Stimulated activated memory B cell treated with anti-CD40 and anti-IgM and Interleukin-4, amounts not matched to agents 10 μg/mL and 1 μg/mL and 100 μg/mL, for 72 hours (primary cell): ENCODE data around the gene MTFR1L.
A peak's percentile ranks its signal among the peaks of the same experiment; 100 is the strongest.

Experiments used
- ATAC-seq: fragments of 150-1000 bp; cut with Tn5 transposase; 2 replicates; pipeline ENCODE4 v1.10.0; 2021
- H3K27ac Mint-ChIP-seq: one replicate; pipeline ENCODE4 v1.8.0; 2022; ENCODE audit warnings: mild to moderate bottlenecking, mixed read lengths
- H3K27me3 Mint-ChIP-seq: one replicate; pipeline ENCODE4 v1.8.0; 2022; ENCODE audit warnings: mixed read lengths
- H3K36me3 Mint-ChIP-seq: one replicate; pipeline ENCODE4 v1.8.0; 2022; ENCODE audit warnings: mixed read lengths
- H3K4me1 Mint-ChIP-seq: one replicate; pipeline ENCODE4 v1.8.0; 2022; ENCODE audit warnings: mixed read lengths
- H3K4me3 Mint-ChIP-seq: one replicate; pipeline ENCODE4 v1.8.0; 2022; ENCODE audit warnings: mild to moderate bottlenecking, moderate library complexity, mixed read lengths
- H3K9me3 Mint-ChIP-seq: one replicate; pipeline ENCODE4 v1.8.0; 2022; ENCODE audit warnings: mixed read lengths

The MTFR1L gene

GRCh38 chr1:25848531-25848930 is 28.8 kb downstream of the MTFR1L start:
- Mint-ChIP-seq H3K27me3 (no peaks in the 10 kb centered on the region), H3K4me1 (peaks cover 13% of the 10 kb centered on the region), H3K9me3 (no peaks in the 10 kb centered on the region), H3K4me3 (no peak overlapping the region), H3K36me3 (no peaks in the 10 kb centered on the region), H3K27ac (no peak overlapping the region)
- no peak for ATAC-seq

GRCh38 chr1:25854554-25854953 is 34.8 kb downstream of the MTFR1L start:
- Mint-ChIP-seq H3K36me3 (no peaks in the 10 kb centered on the region), H3K27ac (no peak overlapping the region), H3K9me3 (no peaks in the 10 kb centered on the region), H3K4me1 (peaks cover 12% of the 10 kb centered on the region), H3K4me3 (no peak overlapping the region), H3K27me3 (no peaks in the 10 kb centered on the region)
- no peak for ATAC-seq

- peaks cover 24% of the 10 kb centered on the region for H3K4me1 Mint-ChIP-seq
- no peaks in the 10 kb centered on the region for H3K9me3 Mint-ChIP-seq
- no peaks in the 10 kb centered on the region for H3K36me3 Mint-ChIP-seq
- ATAC-seq, result no peak
- no peak overlapping the region for H3K27ac Mint-ChIP-seq
- H3K4me3 Mint-ChIP-seq, result no peak overlapping the region
- no peaks in the 10 kb centered on the region for H3K27me3 Mint-ChIP-seq
These were observed 37.1 kb downstream of the MTFR1L start for GRCh38 chr1:25856856-25857255.

GRCh38 chr1:25858494-25858893 is 38.7 kb downstream of the MTFR1L start:
- no peaks in the 10 kb centered on the region for H3K9me3 Mint-ChIP-seq
- peaks cover 24% of the 10 kb centered on the region for H3K4me1 Mint-ChIP-seq
- H3K36me3 Mint-ChIP-seq, result peaks cover 9% of the 10 kb centered on the region
- H3K27me3 Mint-ChIP-seq, result no peaks in the 10 kb centered on the region
- peak overlapping the region; percentile 75 for H3K4me3 Mint-ChIP-seq
- peak overlapping the region; percentile 89 for H3K27ac Mint-ChIP-seq
- no peak for ATAC-seq

- Mint-ChIP-seq H3K4me3 (peak within 1 kb of the TSS; percentile 75), H3K4me1 (peaks cover 24% of the 10 kb centered on the region), H3K36me3 (peaks cover 9% of the 10 kb centered on the region), H3K27ac (peak within 1 kb of the TSS; percentile 89), H3K9me3 (no peaks in the 10 kb centered on the region), H3K27me3 (no peaks in the 10 kb centered on the region)
- peak; percentile 94 for ATAC-seq
These were observed 39.4 kb downstream of the MTFR1L start, which contains the start of gene AUNIP for GRCh38 chr1:25858906-25859789. Gene AUNIP (minus strand): TSS chr1:25859457. CDS start chr1:25859357, 100 bp downstream.

- Mint-ChIP-seq H3K27ac (peak overlapping the region; percentile 21), H3K27me3 (no peaks in the 10 kb centered on the region)
These were observed 41.8 kb downstream of the MTFR1L start for GRCh38 chr1:25861316-25862286.

GRCh38 chr1:25862785-25863485 is 43.2 kb downstream of the MTFR1L start:
- H3K36me3 Mint-ChIP-seq, result peaks cover 14% of the 10 kb centered on the region
- no peak for ATAC-seq
- no peaks in the 10 kb centered on the region for H3K9me3 Mint-ChIP-seq
- H3K27me3 Mint-ChIP-seq, result no peaks in the 10 kb centered on the region
- peaks cover 24% of the 10 kb centered on the region for H3K4me1 Mint-ChIP-seq
- H3K27ac Mint-ChIP-seq, result no peak overlapping the region
- no peak overlapping the region for H3K4me3 Mint-ChIP-seq

More at GRCh38 chr1:25861316-25862286, 41.8 kb downstream of the MTFR1L start:
- no peak for ATAC-seq
- H3K4me3 Mint-ChIP-seq, result peak overlapping the region; percentile 11
- H3K9me3 Mint-ChIP-seq, result no peaks in the 10 kb centered on the region
- H3K36me3 Mint-ChIP-seq, result peaks cover 14% of the 10 kb centered on the region
- peaks cover 24% of the 10 kb centered on the region for H3K4me1 Mint-ChIP-seq

GRCh38 chr1:25863486-25864262 is 43.9 kb downstream of the MTFR1L start:
- Mint-ChIP-seq H3K4me1 (peaks cover 21% of the 10 kb centered on the region), H3K27ac (no peak overlapping the region), H3K9me3 (no peaks in the 10 kb centered on the region), H3K36me3 (peaks cover 14% of the 10 kb centered on the region), H3K4me3 (no peak overlapping the region), H3K27me3 (no peaks in the 10 kb centered on the region)
- no peak for ATAC-seq

GRCh38 chr1:25864434-25864833 is 44.7 kb downstream of the MTFR1L start:
- H3K36me3 Mint-ChIP-seq, result peaks cover 14% of the 10 kb centered on the region
- no peak overlapping the region for H3K27ac Mint-ChIP-seq
- no peaks in the 10 kb centered on the region for H3K9me3 Mint-ChIP-seq
- H3K4me3 Mint-ChIP-seq, result no peak overlapping the region
- H3K27me3 Mint-ChIP-seq, result no peaks in the 10 kb centered on the region
- peaks cover 13% of the 10 kb centered on the region for H3K4me1 Mint-ChIP-seq
- ATAC-seq, result no peak

GRCh38 chr1:25866288-25866687 is 46.5 kb downstream of the MTFR1L start:
- H3K27me3 Mint-ChIP-seq, result no peaks in the 10 kb centered on the region
- H3K36me3 Mint-ChIP-seq, result peaks cover 14% of the 10 kb centered on the region
- no peak for ATAC-seq
- H3K4me1 Mint-ChIP-seq, result peaks cover 8% of the 10 kb centered on the region
- H3K27ac Mint-ChIP-seq, result no peak overlapping the region
- H3K9me3 Mint-ChIP-seq, result no peaks in the 10 kb centered on the region
- H3K4me3 Mint-ChIP-seq, result no peak overlapping the region

- no peak for ATAC-seq
- no peaks in the 10 kb centered on the region for H3K9me3 Mint-ChIP-seq
- H3K4me1 Mint-ChIP-seq, result peaks cover 12% of the 10 kb centered on the region
- no peak overlapping the region for H3K4me3 Mint-ChIP-seq
- H3K27me3 Mint-ChIP-seq, result no peaks in the 10 kb centered on the region
- peaks cover 13% of the 10 kb centered on the region for H3K36me3 Mint-ChIP-seq
- no peak overlapping the region for H3K27ac Mint-ChIP-seq
These were observed 47.6 kb downstream of the MTFR1L start for GRCh38 chr1:25867210-25867991.

GRCh38 chr1:25869909-25870606 is 50.3 kb downstream of the MTFR1L start:
- no peaks in the 10 kb centered on the region for H3K27me3 Mint-ChIP-seq
- no peak for ATAC-seq
- H3K4me3 Mint-ChIP-seq, result no peak overlapping the region
- no peak overlapping the region for H3K27ac Mint-ChIP-seq
- H3K4me1 Mint-ChIP-seq, result peaks cover 34% of the 10 kb centered on the region
- H3K9me3 Mint-ChIP-seq, result no peaks in the 10 kb centered on the region
- peaks cover 5% of the 10 kb centered on the region for H3K36me3 Mint-ChIP-seq

- H3K9me3 Mint-ChIP-seq, result no peaks in the 10 kb centered on the region
- ATAC-seq, result no peak
- H3K27me3 Mint-ChIP-seq, result no peaks in the 10 kb centered on the region
- H3K4me1 Mint-ChIP-seq, result peaks cover 37% of the 10 kb centered on the region
- H3K36me3 Mint-ChIP-seq, result peaks cover 5% of the 10 kb centered on the region
- H3K27ac Mint-ChIP-seq, result no peak overlapping the region
- H3K4me3 Mint-ChIP-seq, result no peak overlapping the region
These were observed 50.9 kb downstream of the MTFR1L start for GRCh38 chr1:25870614-25871013.
